Endodermal cell (in vitro differentiated cells): ENCODE data around the gene CYP11A1. TPM values are rescaled to one million over a fixed set of nuclear protein-coding genes. Genes with fewer than 3 reads are reported as not detected.

Source experiments
- DNase-seq: peaks from one replicate; pipeline ENCODE4 v3.0.0-alpha.2; 2017
- H3K27ac ChIP-seq: 2 replicates; pipeline ENCODE4 v1.5.1; 2013; ENCODE audit warnings: mild to moderate bottlenecking, low read depth, low read length, moderate library complexity
- H3K27me3 ChIP-seq: 2 replicates; pipeline ENCODE4 v1.6.1; 2013; ENCODE audit warnings: mild to moderate bottlenecking, low read length, moderate library complexity; ENCODE audit not compliant: insufficient read depth, control insufficient read depth, poor library complexity, severe bottlenecking
- H3K36me3 ChIP-seq: 2 replicates; pipeline ENCODE4 v1.7.0; 2013; ENCODE audit warnings: mild to moderate bottlenecking, low read length, moderate library complexity; ENCODE audit not compliant: control insufficient read depth, insufficient read depth
- H3K4me1 ChIP-seq: one replicate; pipeline ENCODE4 v1.7.0; 2013; ENCODE audit warnings: low read length; ENCODE audit not compliant: control insufficient read depth, insufficient read depth
- H3K4me3 ChIP-seq: 2 replicates; pipeline ENCODE4 v1.5.1; 2013; ENCODE audit warnings: mild to moderate bottlenecking, low read length, moderate library complexity
- H3K9ac ChIP-seq: 2 replicates; pipeline ENCODE4 v1.6.1; 2013; ENCODE audit warnings: mild to moderate bottlenecking, low read length, moderate library complexity; ENCODE audit not compliant: poor library complexity, severe bottlenecking; ENCODE audit errors: extremely low read depth
- H3K9me3 ChIP-seq: 2 replicates; pipeline ENCODE4 v1.6.1; 2013; ENCODE audit warnings: mild to moderate bottlenecking, low read length, moderate library complexity; ENCODE audit not compliant: control insufficient read depth
- H3K27ac Mint-ChIP-seq: 2 replicates; pipeline ENCODE4 v1.8.0; 2020; ENCODE audit warnings: mixed read lengths
- H3K27me3 Mint-ChIP-seq: 2 replicates; pipeline ENCODE4 v1.8.0; 2021; ENCODE audit warnings: mild to moderate bottlenecking, mixed read lengths; ENCODE audit not compliant: insufficient read depth
- H3K36me3 Mint-ChIP-seq: 2 replicates; pipeline ENCODE4 v1.8.0; 2020; ENCODE audit warnings: low read depth, mixed read lengths
- H3K4me1 Mint-ChIP-seq: 2 replicates; pipeline ENCODE4 v1.8.0; 2020; ENCODE audit warnings: mixed read lengths
- H3K4me3 Mint-ChIP-seq: 2 replicates; pipeline ENCODE4 v1.8.0; 2020; ENCODE audit warnings: mild to moderate bottlenecking, moderate library complexity, mixed read lengths
- H3K9me3 Mint-ChIP-seq: 2 replicates; pipeline ENCODE4 v1.8.0; 2020; ENCODE audit warnings: mild to moderate bottlenecking, mixed read lengths
- WGBS, 2 experiments: methylation state at CpG; one replicate each; pipeline versions ENCODE4 v1.1.5 to v1.1.7; 2013; ENCODE audit warnings: missing lambda C conversion rate in 2 of 2, mixed read lengths in 1 of 2; ENCODE audit not compliant: insufficient coverage in 1 of 2, insufficient read length in 1 of 2; 5-methylcytosine and 5-hydroxymethylcytosine counted together
- total RNA-seq, 2 donors: library from RNA; stranded (reverse); fragmentation: NEBNext Ultra II Directional in 1 of 2; extraction: Animal tissue kit (Norgen Biotek cat#: 25700) in 1 of 2; gene quantifications; 2 replicates in 1 of 2; 3 replicates in 1 of 2; pipeline ENCODE4 v1.2.1, GENCODE V29; 2021
- TF ChIP-seq, protein P1 (sequence below): fragments of 200-600 bp; sonication (generic); conservative IDR thresholded peaks from 2 replicates; pipeline ENCODE4 v1.5.0; 2021; ENCODE audit warnings: antibody characterized with exemption, mild to moderate bottlenecking

CYP11A1 gene
- total RNA-seq, 2 donors from 2014 or later, result 4.8 to 5.3 TPM

DNA sequence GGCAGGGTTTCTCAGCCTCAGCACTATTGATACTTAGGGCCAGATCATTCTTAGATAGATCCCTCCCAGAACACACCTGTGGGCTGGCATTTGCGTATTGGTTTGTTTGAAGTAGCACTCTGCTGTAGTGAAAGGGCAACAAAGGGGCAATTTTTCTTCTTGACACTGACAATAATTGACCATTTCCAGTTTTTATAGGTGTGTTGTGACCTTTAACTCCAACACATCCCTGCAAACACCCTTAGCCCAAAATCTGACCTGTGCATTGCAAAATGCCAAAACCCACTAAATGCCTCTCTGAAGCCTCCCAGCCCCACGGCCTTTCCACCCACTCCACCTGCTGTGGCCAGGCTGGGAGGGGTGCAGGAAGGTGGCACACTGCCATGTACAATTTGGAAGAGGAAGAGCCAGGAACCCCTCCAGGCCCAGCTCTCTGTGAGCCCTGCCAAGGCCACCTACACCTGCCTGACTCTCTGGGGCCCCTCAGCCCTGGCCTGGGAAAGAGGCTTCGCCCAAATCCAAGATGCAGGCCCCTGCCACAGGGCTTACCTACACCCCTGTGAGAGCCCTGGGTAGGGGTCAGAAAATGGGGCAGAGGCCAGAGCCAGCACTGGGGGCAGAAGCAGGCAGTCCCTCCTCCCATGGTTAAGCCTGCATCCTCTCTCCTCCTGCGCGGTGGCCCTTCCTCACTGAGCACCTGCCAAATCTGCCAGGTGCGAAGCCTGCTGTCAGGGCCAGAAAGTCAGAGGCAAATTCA is 9.6 kb upstream of the CYP11A1 start:
- Histone ChIP-seq H3K4me1 (no peaks in the 10 kb centered on the region), H3K27ac (no peak overlapping the region), H3K4me3 (no peak overlapping the region), H3K9ac (no peak overlapping the region), H3K9me3 (no peaks in the 10 kb centered on the region), H3K36me3 (no peaks in the 10 kb centered on the region), H3K27me3 (no peaks in the 10 kb centered on the region)
- TF ChIP-seq, protein P1, sequence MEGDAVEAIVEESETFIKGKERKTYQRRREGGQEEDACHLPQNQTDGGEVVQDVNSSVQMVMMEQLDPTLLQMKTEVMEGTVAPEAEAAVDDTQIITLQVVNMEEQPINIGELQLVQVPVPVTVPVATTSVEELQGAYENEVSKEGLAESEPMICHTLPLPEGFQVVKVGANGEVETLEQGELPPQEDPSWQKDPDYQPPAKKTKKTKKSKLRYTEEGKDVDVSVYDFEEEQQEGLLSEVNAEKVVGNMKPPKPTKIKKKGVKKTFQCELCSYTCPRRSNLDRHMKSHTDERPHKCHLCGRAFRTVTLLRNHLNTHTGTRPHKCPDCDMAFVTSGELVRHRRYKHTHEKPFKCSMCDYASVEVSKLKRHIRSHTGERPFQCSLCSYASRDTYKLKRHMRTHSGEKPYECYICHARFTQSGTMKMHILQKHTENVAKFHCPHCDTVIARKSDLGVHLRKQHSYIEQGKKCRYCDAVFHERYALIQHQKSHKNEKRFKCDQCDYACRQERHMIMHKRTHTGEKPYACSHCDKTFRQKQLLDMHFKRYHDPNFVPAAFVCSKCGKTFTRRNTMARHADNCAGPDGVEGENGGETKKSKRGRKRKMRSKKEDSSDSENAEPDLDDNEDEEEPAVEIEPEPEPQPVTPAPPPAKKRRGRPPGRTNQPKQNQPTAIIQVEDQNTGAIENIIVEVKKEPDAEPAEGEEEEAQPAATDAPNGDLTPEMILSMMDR, result no peak
- Mint-ChIP-seq H3K27ac (no peak overlapping the region), H3K27me3 (peaks cover under 1% of the 10 kb centered on the region), H3K9me3 (no peaks in the 10 kb centered on the region), H3K36me3 (no peaks in the 10 kb centered on the region), H3K4me3 (no peak overlapping the region), H3K4me1 (peaks cover 13% of the 10 kb centered on the region)
- 83 to 90% methylated on average over 1 to 6 of the region's 6 CpGs for WGBS, 2 experiments
- DNase-seq, result no peak

DNA sequence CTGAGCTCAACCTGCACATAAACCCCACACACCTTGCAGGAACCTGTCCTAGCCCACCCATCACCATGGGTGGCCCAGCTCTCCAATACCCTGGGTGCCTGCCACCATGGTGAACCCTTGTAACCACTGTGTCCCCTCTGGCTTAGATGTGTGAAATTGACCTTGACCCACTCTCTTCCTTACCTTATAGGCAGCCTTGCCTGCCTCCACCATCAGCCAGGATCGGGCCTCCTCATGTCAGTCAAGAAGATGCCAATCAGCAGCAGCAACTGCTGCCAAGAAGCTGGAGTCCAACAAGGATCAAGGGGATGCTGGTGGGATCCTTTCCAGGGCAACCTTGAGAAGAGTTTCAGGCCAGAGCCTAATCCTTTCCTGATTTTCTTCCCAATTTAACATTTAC is 8.8 kb upstream of the CYP11A1 start:
- Histone ChIP-seq H3K27me3 (no peaks in the 10 kb centered on the region), H3K4me1 (no peaks in the 10 kb centered on the region), H3K27ac (no peak overlapping the region), H3K4me3 (no peak overlapping the region), H3K36me3 (no peaks in the 10 kb centered on the region), H3K9me3 (no peaks in the 10 kb centered on the region), H3K9ac (no peak overlapping the region)
- no peak overlapping the region for H3K4me3 Mint-ChIP-seq
- H3K27ac Mint-ChIP-seq, result no peak overlapping the region
- H3K36me3 Mint-ChIP-seq, result no peaks in the 10 kb centered on the region
- H3K4me1 Mint-ChIP-seq, result peaks cover 15% of the 10 kb centered on the region
- TF ChIP-seq, protein P1, result no peak
- H3K9me3 Mint-ChIP-seq, result no peaks in the 10 kb centered on the region
- 90 to 100% methylated on average over 1 of the region's 1 CpG for WGBS, 2 experiments
- H3K27me3 Mint-ChIP-seq, result peaks cover 2% of the 10 kb centered on the region
- DNase-seq, result no peak

DNA sequence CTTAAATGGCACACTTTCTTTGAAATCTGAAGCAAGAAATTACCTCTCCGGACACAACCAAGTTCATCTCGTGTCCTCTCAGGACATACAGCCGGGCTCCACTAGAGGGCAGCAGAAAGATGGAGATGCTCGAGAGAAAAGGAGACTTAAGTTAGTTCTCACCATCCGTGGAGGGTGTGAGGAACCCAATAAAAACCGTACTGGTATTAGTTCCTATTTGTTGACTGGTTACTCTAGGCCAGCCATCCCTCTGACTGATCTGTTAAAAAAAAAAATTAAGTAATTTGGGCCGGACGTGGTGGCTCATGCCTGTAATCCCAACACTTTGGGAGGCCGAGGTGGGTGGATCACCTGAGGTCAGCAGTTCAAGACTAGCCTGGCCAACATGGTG is 7.9 kb upstream of the CYP11A1 start:
- Histone ChIP-seq H3K4me1 (no peaks in the 10 kb centered on the region), H3K9ac (no peak overlapping the region), H3K36me3 (no peaks in the 10 kb centered on the region), H3K27ac (no peak overlapping the region), H3K27me3 (no peaks in the 10 kb centered on the region), H3K4me3 (no peak overlapping the region), H3K9me3 (no peaks in the 10 kb centered on the region)
- 22 to 32% methylated on average over 8 to 9 of the region's 9 CpGs for WGBS, 2 experiments
- peaks cover 15% of the 10 kb centered on the region for H3K4me1 Mint-ChIP-seq
- H3K27ac Mint-ChIP-seq, result no peak overlapping the region
- TF ChIP-seq, protein P1, result peak; percentile 90
- H3K4me3 Mint-ChIP-seq, result peak overlapping the region; percentile 63
- no peaks in the 10 kb centered on the region for H3K9me3 Mint-ChIP-seq
- no peaks in the 10 kb centered on the region for H3K36me3 Mint-ChIP-seq
- peak; percentile 94 for DNase-seq
- H3K27me3 Mint-ChIP-seq, result peaks cover 2% of the 10 kb centered on the region
